ENCODE measurements around the gene OLFM3. TPM values are rescaled to one million over a fixed set of nuclear protein-coding genes. Genes with fewer than 3 reads are reported as not detected.

Gene OLFM3
- polyA plus RNA-seq, 1 of the 3 experiments (the other 2 are of a cell fraction), result not detected

DNA sequence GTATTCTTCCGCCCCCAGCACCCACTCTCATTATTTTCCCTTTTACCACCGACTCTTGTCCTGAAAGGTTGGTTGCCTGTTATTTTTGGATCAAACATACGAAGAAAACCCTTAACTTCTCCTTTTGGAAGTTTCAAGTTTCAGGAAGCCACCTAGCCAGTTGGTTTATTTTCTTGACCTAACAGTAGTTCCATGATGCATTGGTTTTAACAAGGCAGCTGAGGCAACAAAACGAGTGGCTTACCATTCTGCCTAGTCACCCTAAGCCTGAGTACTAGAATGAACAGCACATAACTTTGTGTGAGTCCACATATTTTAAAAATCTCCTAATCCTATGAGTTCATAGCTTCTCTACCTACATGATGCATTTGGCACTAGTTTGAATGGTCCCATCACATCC is 28.9 kb downstream of the OLFM3 start (continued):
- no peak for TF ChIP-seq TAF1 (IDR thresholded peaks at IDR 0.05; ENCODE audit: borderline replicate concordance, low read depth, low read length)

DNA sequence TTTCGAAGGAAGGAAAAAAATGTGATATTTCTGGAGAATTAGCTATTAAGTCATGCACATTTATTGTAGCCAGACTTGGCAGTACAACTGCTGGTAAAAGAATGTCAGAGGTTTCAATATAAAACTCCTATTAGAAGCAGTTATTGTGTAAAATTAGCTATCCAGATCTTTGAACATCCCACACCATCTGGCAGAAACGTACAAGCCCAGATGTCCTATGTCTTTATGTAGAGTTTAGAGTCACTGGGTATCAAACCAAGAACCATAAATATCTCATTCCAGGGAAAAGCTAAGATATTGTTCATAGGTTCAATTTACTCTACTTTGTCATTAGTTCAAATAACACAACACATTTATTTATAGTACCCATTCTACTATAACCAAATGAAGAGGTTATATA is 31.4 kb downstream of the OLFM3 start:
- Histone ChIP-seq H3F3A (replicated peaks; ENCODE audit: insufficient read depth) (no peaks in the 10 kb centered on the region), H3K9me3 (no peaks in the 10 kb centered on the region), H3K36me3 (replicated peaks in 1 of 2; ENCODE audit: control insufficient read depth in 1 of 2, insufficient read depth in 2 of 2, low read length in 1 of 2) (no peaks in the 10 kb centered on the region), H3K9me2 (no peaks in the 10 kb centered on the region), H3K27me3 (ENCODE audit: insufficient read depth) (no peaks in the 10 kb centered on the region), H3K79me2 (ENCODE audit: insufficient read depth) (no peaks in the 10 kb centered on the region), H3K9ac (no peak overlapping the region), H3K4me3 (ENCODE audit: low read depth in 2 of 2, low read length in 1 of 2) (no peak overlapping the region), H4K20me1 (ENCODE audit: insufficient read depth) (no peaks in the 10 kb centered on the region), H3K27ac (ENCODE audit: low read depth in 2 of 2, low read length in 1 of 2) (no peak overlapping the region), H3K4me2 (no peak overlapping the region), H3K4me1 (ENCODE audit: control insufficient read depth in 1 of 2, insufficient read depth in 2 of 2, low read depth in 1 of 2, low read length in 1 of 2) (no peaks in the 10 kb centered on the region; a peak in 2 of 4 replicates), H2AFZ (ENCODE audit: low read depth) (no peak overlapping the region)
- ChIA-PET CTCF (interaction anchor here (0.7 kb wide), 1 partner anchor 8 kb away, joined by 4 read pairs; no protein-coding TSS in a partner anchor), POLR2A (no interaction called here)
- 20% methylated on average over 2 of the region's 2 CpGs for WGBS (ENCODE audit: low lambda C conversion rate)
- DNase-seq, result no peak
- TF ChIP-seq MEF2A (IDR thresholded peaks at IDR 0.05; ENCODE audit: borderline replicate concordance, low read depth) (no peak), RFX5 (IDR thresholded peaks at IDR 0.05; ENCODE audit: low read length) (no peak), EZH2phosphoT487 (IDR thresholded peaks at IDR 0.05; ENCODE audit: borderline replicate concordance, low read depth) (no peak), SMC3 (IDR thresholded peaks at IDR 0.05; ENCODE audit: low read depth, low read length) (no peak), SIN3A (IDR thresholded peaks at IDR 0.05; ENCODE audit: borderline replicate concordance, low read depth, low read length) (no peak), FOSL2 (IDR thresholded peaks at IDR 0.05; ENCODE audit: borderline replicate concordance, low read depth) (no peak), POLR2AphosphoS5 (IDR thresholded peaks at IDR 0.05; ENCODE audit: low read depth, low read length) (no peak), FOXM1 (IDR thresholded peaks at IDR 0.05; ENCODE audit: low read depth) (no peak), GATA2 (CRISPR knock-in tag; IDR thresholded peaks at IDR 0.05) (no peak), EP300 (IDR thresholded peaks at IDR 0.05; ENCODE audit: borderline replicate concordance in 1 of 2, low read depth in 1 of 2, low read length in 1 of 2) (no peak), RAD21 (IDR thresholded peaks at IDR 0.05; ENCODE audit: low read length) (no peak), NRF1 (IDR thresholded peaks at IDR 0.05; ENCODE audit: low read depth, low read length) (no peak), MXI1 (IDR thresholded peaks at IDR 0.05; ENCODE audit: low read depth, low read length) (no peak), NFIC (IDR thresholded peaks at IDR 0.05; ENCODE audit: borderline replicate concordance) (no peak)
- TF ChIP-seq, protein P1, sequence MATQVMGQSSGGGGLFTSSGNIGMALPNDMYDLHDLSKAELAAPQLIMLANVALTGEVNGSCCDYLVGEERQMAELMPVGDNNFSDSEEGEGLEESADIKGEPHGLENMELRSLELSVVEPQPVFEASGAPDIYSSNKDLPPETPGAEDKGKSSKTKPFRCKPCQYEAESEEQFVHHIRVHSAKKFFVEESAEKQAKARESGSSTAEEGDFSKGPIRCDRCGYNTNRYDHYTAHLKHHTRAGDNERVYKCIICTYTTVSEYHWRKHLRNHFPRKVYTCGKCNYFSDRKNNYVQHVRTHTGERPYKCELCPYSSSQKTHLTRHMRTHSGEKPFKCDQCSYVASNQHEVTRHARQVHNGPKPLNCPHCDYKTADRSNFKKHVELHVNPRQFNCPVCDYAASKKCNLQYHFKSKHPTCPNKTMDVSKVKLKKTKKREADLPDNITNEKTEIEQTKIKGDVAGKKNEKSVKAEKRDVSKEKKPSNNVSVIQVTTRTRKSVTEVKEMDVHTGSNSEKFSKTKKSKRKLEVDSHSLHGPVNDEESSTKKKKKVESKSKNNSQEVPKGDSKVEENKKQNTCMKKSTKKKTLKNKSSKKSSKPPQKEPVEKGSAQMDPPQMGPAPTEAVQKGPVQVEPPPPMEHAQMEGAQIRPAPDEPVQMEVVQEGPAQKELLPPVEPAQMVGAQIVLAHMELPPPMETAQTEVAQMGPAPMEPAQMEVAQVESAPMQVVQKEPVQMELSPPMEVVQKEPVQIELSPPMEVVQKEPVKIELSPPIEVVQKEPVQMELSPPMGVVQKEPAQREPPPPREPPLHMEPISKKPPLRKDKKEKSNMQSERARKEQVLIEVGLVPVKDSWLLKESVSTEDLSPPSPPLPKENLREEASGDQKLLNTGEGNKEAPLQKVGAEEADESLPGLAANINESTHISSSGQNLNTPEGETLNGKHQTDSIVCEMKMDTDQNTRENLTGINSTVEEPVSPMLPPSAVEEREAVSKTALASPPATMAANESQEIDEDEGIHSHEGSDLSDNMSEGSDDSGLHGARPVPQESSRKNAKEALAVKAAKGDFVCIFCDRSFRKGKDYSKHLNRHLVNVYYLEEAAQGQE (IDR thresholded peaks at IDR 0.05; ENCODE audit: low read depth, low read length), result no peak
- TF ChIP-seq, protein P2, sequence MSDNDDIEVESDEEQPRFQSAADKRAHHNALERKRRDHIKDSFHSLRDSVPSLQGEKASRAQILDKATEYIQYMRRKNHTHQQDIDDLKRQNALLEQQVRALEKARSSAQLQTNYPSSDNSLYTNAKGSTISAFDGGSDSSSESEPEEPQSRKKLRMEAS (IDR thresholded peaks at IDR 0.05; ENCODE audit: low read depth), result no peak
